Effector CD8-positive, alpha-beta T cell (primary cell): ENCODE data around the gene ANAPC1.
"Not testable (repeated sequence)": the region's sequence is repeated elsewhere in the genome, so short reads cannot be mapped to it uniquely, and the experiment has no call there.

Experiments
- DNase-seq: peaks from one replicate; lab custom pipeline; 2025; lab: John Stamatoyannopoulos, UW

The ANAPC1 gene

DNA sequence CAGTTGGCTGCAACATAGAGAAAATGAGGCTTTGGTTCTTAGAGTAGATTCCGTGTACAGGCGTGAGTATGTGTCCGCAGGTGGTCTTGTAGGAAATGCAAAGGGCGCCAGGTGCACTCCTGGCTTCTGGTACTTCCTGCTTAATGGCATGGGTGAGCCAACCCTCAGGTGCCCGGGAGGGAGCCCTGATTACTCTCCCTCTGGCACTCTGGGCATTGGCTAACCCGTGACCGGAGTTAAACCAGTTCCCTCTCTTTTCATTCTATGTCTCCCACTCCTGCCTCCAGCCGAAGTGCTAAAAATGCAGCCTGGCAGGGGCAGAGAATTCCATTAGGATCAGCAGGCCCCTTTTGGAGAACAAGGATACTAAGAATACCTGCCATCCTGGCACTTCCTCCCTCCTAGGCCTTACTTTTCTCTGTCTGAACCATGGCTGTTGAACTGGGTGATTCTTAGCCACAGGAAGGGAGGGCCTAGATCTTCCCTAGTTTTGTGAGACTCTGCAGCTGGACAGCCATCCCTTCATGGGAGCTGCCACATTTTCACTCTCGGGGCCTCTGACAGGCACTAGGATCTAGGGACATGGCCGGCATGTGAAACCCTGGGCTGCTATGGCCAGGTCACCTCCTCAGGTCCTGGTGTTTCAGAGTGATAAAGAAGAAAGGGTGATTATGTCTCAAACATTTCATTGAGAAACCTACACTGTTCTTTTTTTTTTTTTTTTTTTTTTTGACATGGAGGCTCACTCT is 20.9 kb upstream of the ANAPC1 start:
- DNase-seq = no peak

DNA sequence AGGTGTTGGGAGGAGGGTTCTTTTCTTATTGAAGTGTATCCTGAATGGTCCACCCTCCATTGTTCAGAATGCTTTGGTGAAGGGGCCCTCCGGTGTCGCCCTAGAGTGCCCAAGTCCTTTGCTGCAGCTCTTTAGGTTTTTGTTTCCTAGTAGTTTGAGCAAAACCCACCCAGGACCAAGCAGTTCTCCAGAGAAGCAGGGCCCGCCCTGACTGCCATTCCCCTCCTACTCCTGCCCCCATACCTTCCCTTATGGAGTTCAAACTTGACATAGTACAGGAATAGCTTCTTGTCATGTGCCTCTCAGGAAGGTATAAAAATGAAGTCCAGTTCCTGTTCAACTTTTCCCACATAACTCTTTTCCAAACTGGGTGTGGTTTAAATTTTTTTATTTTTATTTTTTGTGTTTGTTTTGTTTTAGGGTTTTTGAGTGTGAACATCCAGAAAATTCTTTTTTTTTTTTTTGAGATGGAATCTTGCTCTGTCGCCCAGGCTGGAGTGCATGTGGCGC is 20.0 kb upstream of the ANAPC1 start:
- DNase-seq = no peak

DNA sequence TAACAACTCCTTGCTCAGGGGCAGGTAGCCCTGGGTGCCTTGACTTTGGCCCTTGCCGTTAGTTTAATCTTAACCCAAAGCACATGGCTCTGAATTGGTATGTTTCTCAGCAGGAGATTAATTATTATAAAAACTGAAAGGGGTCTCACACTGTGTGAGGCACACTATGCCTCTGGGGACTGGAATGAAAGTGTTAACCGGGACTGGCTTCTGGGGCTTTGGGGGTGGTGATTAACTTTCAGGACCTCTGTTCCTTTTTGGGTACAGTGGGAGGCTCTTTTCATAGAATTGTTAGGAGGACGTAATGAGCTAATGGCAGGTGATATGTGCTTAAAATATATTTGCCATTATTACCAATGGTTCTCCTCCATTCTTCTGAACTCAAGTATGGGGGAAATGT is 19.5 kb upstream of the ANAPC1 start:
- DNase-seq = no peak

DNA sequence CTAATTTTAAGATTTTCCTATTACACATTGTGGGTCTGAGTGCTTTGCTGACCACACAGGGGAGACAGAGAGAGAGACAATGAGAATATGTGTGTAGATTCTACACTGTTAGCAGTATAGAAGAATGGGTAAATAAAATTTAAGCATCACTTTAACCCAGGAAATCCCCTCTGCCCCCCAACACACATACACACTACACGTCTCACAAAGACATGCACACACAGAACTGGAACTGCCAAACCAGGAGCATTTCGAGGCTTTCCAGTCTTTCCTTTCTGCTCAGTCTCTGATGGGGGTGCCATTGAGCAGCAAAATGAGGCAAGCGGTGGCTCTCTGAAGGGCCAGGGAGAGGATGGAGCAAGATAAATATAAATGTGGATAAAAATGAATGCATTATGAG is 16.9 kb upstream of the ANAPC1 start:
- DNase-seq = no peak

DNA sequence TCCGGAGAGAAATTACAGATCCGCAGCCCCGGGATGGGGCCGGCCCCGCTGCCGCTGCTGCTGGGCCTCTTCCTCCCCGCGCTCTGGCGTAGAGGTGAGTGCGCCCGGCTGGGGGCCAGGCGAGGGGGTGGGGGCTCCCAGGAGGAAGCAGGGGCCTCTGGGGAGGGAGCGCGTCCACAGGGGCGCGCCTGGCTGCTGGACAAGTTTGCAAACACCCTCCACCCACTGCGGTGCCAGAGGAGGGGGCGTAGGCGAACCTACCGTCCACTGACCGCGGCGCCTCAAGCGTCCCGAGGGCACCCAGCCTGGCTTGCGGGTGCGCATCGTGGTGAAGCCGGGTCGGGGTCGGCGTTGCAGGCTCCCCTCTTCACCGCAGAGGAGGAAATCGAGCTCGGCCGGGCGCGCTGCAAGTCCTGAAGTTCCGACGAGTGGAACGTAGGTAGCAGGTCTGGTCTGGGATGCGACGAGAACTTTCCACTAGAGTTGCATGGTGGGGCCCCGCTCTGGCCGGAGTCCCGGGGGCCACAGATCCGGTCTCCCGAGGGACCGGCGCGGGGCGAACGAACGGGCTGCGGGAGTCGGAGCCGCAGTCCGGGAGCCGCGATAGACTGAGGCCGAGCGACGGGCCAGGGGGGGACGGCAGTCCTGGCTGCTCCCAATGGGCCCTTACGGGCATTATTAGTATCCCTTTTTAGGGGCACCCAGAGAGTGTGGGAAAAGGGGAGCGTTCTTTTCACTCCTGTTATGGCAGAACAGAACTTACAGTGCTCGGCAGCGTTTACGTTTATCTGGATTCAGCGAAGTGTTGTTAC is 14.9 kb upstream of the ANAPC1 start:
- no peak for DNase-seq

DNA sequence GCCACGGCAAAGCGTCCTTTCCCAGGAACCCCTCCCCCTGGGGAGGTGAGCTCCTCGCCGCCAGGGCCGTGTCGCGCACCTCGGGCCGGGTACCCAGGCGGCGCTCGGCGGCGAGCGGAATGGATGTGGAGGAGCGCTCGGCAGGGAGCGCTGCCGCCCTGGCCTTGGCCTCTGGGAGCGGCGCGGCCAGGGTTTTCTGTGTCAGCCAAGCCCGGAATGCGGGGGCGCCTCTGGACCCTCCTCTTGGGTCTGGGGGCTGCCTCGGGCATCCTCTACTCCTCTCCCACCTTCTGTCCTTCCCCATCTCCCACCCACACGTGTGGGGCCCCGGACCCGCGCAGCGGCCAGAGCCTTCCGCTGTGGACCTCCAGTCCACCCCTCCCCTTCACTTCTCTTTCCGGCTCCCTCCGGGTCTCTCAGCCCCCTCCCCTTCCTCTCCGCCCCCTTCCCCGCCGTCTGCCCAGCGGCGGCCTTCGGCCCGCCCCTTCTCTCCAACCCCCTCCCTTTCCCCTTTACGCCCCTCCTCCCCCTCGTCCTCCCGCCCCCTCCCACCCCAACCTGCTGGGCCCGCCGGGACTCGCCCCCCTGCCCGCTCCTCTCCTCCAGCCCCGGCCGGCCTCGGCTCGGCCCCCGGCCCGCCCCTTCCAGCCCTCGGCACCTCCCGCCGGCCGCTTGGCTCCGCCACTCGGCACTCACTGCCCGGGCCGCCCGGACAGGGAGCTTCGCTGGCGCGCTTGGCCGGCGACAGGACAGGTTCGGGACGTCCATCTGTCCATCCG is 14.1 kb upstream of the ANAPC1 start, which contains the start of gene MERTK:
MERTK (plus strand) TSS at position 684 of the 779 bp plus-strand sequence. CDS start 129 bp downstream, outside the sequence.
- DNase-seq = no peak

DNA sequence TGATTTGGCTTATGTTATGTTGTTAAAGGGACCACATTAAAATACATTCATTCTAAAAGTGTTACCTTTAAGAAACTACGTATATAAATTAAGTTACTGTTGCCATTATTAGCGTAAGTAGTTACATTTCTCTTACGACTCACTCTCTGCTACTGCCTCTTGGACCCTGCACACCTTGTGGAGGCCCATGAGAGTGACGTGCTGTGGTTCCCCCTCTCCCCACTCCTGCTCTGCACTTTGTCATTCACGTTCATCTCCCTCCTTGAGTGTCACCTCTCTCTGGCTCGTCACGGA is 13.6 kb upstream of the ANAPC1 start:
- no peak for DNase-seq

DNA sequence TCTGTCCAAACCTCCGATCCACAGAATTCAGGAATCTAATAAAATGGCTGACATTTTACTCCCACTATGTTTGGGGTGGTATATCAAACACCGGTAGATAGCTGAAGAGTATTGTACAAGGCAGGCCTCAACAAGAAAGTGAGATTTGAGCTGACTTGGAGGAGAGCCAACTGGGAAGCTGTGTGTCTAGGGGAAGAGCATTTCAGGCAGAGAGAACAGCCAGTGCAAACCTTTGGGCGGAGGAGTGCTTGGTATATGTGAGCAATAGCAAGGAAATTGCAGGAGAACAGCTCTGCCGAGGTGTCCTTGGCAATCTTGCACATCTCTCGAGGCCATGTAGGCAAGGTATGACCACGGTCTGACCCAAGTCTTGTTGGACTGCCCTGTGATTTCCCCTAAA is 12.6 kb upstream of the ANAPC1 start:
- no peak for DNase-seq

DNA sequence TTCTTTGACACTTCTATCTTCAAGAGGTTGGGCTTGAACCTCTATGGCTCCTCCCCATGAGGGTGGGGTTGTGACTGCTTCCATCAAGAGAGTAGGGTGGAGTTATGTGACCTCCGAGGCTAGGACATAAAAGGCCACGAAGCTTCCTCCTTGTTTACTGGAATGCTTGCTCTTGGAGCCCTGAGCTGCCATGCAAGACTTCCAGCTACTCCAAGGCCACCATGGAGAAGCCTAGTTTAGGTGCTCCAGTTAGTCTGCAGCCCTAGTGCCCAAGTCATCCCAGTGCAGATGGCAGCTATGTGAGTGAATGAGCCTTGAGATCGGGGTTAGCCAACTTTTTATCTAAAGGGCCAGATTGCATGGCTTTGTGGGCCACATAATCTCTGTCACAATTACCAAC is 12.0 kb upstream of the ANAPC1 start:
- DNase-seq = no peak

DNA sequence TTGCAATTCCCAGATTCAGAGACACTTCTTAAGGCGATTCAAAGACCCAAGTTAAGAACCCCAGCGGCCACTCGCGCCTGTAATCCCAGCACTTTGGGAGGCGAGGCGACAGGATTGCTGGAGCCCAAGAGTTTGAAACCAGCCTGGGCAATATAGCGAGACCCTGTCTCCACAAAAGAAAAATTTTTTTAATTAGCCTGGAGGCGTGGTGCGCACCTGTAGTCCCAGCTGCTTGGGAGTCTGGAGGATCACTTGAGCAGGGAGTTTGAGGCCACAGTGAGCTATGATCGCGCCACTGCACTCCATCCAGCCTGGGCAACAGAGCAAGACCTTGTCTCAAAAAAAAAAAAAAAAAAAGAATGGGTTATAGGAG is 585 bp upstream of the ANAPC1 start:
- DNase-seq = no peak

DNA sequence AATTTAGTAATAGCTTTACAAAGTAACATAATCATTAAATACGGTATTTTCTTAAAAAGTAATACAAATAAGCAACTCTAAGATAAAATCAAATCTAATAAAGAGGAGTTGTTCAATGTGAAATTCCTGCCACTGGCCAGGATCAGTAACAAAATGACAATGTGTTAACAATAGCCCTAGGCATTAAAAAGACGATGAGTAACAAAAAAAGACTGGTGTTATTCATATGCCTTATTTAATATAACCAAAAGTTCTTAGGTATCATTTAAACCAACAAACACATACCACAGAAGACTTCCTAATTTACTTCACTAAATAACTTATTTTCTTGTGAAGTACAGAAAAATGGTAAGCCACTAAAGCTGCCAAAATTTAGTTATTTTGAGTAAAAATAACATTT is 11.2 kb downstream of the ANAPC1 start:
- not testable (repeated sequence) for DNase-seq

DNA sequence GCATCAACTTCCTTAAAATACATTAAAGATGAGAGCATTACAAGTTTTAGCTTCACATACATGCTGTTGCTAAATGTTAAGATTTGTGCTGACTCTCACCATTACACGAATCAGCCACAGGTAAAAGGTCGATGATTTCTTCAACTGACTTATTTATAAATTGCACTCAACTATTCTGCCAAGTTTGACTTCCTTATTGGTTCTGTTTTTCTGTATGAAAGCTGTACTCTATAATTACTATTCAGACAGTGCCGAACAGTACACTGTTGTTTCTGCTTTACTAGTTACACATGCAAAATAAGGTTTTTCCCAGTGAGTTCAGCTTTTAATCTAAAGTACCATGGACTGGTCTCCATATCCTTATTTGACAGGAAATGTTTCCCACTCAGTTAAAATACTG is 18.9 kb downstream of the ANAPC1 start:
- DNase-seq = not testable (repeated sequence)

DNA sequence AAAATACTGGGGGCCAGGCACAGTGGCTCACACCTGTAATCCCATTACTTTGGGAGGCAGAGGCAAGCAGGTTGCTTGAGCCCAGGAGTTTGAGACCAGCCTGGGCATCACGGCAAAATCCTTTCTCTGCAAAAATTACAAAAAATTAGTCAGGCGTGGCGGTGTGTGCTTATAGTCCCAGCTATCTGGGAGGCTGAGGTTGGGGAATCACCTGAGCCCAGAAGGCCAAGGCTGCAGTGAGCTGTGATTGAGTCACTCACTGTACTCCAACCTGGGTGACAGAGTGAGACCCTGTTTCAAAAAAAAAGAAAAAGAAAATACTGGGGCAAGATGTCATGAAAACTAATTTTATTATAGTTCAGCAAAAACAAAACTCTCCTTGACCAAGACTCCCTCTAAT is 24.0 kb downstream of the ANAPC1 start:
- not testable (repeated sequence) for DNase-seq

DNA sequence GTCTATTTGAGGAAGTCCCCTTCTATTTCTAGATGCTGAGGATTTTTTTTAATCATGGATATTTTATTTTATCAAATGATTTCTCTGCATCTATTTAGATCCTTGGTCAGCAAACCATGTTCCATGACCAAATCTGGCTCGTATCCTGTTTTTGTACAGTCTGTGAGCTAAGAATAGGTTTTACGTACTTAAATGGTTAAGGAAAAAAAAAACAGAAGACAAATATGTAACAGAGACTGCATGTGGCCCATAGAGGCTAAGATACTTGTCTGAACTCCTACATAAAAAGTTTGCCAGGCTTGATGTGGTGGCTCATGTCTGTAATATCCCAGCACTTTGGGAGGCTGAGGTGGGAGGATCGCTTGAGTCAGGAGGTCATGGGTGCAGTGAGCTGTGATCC is 31.4 kb downstream of the ANAPC1 start:
- DNase-seq = not testable (repeated sequence)

DNA sequence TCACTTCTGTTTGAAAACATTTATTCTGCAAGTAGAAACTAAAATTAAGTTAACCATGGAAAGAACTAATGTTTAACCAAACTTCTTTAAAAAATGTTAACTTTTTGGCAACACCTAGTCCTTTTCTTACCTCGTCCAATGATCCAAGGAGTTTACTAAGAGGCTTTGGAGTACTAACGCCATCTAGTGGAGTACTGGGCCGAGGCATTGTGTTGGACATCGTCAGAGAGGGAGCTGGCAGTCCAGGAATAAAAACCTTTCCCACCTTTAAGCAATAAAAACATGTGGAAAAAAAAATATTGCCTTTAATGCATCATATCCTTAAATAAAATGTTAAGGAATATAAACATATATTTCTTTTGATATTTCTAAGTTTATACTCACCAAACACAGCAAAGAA is 33.3 kb downstream of the ANAPC1 start:
- DNase-seq = not testable (repeated sequence)

DNA sequence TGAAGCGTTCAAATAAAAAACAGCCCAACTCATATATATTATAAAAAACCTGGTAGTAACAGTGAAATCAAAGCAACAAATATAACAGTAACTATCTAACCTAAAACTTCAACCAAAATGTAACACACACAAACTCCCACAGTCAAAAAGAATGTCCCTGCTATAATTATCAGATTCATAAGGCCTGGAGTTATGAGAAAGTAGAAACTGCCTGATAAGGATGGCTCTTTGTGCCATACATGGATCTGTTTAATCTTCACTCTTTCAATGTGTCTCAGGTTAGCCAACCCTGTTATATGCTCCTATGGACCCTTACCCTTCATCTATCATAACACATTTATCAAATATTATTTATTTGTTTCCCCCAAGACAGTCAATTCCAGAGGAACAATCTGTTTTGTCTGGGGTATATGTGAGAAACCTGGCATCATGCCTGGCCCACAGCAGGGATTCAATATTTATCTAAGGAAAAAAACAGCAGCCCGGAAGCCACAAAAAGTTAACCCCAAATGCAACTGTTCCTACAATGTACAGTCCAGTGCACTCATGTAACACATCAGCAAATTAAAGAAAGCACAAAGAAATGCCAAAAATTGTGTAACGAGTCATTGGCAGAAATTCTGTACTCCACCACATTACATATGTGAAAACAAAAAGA is 44.2 kb downstream of the ANAPC1 start:
- not testable (repeated sequence) for DNase-seq

DNA sequence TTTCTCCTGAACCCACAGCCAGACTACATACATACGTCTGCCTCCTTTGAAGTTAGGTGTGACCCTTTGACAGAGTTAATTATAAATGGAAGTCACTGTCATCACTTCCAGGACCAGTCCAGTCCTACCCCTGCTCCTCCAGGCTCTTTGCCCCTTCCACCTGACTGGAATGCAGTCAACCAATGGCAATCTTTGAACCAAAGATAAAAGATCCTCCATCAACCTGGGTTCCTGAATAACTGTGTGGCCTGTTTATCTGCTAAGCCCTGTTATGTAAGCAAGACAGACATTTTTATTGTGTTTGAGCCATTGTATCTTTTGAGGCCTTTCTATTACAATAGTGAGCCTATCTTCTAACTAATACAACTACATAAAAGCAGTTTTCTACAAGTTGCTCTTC is 45.0 kb downstream of the ANAPC1 start:
- not testable (repeated sequence) for DNase-seq

DNA sequence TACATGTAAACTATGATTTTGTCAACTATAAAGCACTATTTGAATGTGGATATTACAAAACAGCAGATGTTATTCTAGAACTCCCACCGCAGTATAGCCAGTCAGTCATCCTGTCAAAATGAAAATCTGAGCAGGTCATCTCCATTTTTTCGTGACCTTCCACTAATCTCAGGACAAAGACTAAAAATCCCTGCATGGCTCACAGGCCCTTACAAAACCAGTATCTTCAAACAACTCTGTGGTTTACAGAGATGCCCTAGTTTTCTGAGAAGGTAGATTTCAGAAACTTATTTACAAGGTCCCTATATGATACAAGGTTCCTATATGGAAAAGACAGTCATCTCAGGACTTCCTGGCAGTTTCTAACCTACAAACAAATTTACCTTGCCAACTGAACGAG is 49.8 kb downstream of the ANAPC1 start:
- DNase-seq = not testable (repeated sequence)

DNA sequence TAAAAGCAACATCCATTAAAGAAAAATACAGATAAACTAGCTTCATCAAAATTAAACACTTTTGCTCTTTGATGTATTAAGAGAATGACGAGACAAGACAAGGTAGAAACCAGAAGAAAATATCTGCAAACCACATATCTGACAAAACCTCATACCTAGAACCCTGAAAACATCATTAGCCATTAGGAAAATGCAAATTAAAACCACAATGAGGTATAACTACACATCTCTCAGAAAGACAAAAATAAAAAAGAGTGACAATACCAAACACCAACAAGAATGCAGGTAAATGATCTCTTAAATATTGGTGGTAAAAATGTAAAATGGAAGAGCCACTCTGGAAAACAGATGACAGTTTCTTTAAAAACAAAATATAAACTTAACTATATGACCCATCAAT is 53.5 kb downstream of the ANAPC1 start:
- DNase-seq = not testable (repeated sequence)

DNA sequence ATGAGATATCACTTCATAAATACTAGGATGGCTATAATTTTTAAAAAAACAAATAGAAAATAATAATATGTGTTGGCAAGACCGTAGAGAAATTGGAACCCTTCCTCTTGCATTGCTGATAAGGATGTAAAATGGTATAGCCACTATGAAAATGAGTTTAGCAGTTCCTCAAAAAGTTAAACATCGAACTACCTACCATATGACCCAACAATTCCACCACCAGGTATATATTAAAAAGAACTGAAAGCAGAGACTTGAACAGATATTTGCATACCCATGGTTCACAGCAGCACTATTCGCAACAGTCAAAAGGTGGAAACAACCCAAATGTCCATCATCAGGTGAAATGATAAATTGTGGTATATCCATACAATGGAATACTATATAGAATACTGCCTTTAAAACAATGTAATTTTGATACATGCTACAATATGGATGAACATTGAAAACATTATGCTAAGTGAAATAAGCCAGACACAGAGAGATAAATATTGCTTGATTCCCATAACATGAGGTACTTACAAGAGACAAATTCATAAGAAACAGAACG is 55.7 kb downstream of the ANAPC1 start:
- not testable (repeated sequence) for DNase-seq

DNA sequence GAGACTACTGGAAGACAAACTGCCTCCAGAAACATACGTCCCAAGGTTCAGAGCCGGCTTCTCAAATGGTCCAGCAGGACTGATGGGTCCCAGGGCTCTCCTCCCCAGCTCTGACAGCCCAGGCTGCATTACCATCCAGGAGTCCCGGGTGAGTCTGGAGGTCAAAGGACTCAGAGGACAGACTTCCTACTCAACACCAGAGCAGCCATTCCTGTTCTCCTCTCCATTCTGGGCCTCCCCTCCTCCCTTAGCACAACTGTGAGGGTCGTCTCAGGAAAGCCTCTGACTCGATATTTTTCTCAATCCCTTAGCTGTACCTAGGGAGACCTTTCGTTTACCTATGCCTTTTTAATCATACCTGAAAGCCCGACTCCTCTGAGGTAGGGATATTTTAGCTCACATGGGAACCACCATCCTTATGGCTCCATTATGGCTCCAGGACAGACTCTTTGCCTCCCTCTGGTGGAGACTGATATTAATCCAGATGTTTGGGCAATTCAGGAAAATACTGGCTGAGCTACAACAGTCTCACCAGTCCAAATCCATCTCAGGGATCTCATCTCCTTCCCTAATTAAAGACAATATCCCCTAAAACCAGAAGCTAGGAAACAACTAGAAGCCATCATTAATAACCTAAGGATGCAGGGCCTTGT is 70.9 kb downstream of the ANAPC1 start:
- DNase-seq = not testable (repeated sequence)
